ENCODE measurements around the gene RNF32. TPM values are rescaled to one million over a fixed set of nuclear protein-coding genes. Genes with fewer than 3 reads are reported as not detected.
"Not testable (repeated sequence)": the region's sequence is repeated elsewhere in the genome, so short reads cannot be mapped to it uniquely, and the experiment has no call there.

Gene RNF32
- total RNA-seq, 4 donors from 2014 or later = 0.30 to 4.2 (median 1.5) TPM

DNA sequence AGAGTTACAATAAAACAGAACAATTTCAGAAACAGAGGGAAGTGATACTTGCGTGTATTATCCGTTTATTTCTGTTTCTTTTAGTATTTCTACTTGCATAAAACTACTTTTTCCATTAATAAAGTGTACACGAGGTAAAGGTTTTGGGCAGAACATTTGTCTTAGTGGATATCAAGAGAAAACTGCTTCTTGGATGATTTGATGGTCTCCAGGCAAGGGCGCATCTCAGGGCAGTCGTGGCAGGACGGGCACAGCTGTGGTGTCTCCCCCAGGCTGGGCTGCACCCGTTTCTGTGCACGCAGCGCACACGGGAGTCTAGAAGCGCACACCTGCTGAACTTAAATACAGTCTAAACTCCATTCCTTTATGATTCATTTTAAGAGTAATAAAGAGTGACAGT lies 23.4 kb upstream of the RNF32 start:
- intact Hi-C loops (cut with DNase I; ENCODE audit: low total_unique reads) = no loop called here
- TF ChIP-seq POLR2A (IDR thresholded peaks at IDR 0.05) = no peak
- TF ChIP-seq, protein P1, sequence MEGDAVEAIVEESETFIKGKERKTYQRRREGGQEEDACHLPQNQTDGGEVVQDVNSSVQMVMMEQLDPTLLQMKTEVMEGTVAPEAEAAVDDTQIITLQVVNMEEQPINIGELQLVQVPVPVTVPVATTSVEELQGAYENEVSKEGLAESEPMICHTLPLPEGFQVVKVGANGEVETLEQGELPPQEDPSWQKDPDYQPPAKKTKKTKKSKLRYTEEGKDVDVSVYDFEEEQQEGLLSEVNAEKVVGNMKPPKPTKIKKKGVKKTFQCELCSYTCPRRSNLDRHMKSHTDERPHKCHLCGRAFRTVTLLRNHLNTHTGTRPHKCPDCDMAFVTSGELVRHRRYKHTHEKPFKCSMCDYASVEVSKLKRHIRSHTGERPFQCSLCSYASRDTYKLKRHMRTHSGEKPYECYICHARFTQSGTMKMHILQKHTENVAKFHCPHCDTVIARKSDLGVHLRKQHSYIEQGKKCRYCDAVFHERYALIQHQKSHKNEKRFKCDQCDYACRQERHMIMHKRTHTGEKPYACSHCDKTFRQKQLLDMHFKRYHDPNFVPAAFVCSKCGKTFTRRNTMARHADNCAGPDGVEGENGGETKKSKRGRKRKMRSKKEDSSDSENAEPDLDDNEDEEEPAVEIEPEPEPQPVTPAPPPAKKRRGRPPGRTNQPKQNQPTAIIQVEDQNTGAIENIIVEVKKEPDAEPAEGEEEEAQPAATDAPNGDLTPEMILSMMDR (IDR thresholded peaks at IDR 0.05) = no peak
- 72 to 76% methylated on average over 11 of the region's 11 CpGs for WGBS, 2 donors
- no peak overlapping the region for H3K4me3 ChIP-seq (ENCODE audit: low read depth, poor library complexity, severe bottlenecking)
- DNase-seq (ENCODE audit: low spot score in 2 of 2) = no peak

DNA sequence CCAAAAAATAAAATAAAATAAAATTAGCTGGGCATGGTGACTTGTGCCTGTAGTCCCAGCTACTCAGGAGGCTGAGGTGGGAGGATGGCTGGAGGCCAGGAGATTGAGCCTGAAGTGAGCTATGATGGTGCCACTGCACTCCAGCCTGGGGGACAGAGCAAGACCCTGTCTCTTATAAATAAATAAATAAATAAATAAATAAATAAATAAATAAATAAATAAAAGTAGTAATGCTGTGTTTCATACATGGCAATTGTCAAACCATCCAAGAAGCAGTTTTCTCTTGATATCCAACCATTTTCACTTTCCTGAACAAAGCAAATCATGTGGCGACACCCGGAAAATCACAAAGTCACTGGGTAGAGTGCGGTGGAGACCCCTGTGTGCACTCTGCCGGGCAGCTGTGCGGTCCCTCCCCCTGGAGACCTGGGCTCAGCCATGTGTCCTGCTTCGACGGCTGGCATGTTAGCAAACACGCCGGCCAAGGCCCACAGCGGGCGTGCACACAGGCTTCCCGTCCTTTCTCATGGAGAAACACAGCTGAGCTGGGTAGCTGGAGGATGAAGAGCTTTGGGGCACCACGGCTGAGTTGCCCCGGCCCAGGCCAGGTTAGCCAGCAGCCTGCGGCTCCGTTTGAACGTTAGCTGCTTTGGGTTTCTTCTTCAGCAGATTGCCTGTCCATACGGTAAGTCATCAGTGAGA lies 22.3 kb upstream of the RNF32 start:
- H3K4me3 ChIP-seq (ENCODE audit: low read depth, poor library complexity, severe bottlenecking) = no peak overlapping the region
- DNase-seq (ENCODE audit: low spot score in 2 of 2) = no peak
- WGBS, 2 donors = 87 to 93% methylated on average over 17 to 18 of the region's 18 CpGs
- intact Hi-C loops (cut with DNase I; ENCODE audit: low total_unique reads) = no loop called here
- TF ChIP-seq, protein P1 (IDR thresholded peaks at IDR 0.05) = no peak
- no peak for TF ChIP-seq POLR2A (IDR thresholded peaks at IDR 0.05)

DNA sequence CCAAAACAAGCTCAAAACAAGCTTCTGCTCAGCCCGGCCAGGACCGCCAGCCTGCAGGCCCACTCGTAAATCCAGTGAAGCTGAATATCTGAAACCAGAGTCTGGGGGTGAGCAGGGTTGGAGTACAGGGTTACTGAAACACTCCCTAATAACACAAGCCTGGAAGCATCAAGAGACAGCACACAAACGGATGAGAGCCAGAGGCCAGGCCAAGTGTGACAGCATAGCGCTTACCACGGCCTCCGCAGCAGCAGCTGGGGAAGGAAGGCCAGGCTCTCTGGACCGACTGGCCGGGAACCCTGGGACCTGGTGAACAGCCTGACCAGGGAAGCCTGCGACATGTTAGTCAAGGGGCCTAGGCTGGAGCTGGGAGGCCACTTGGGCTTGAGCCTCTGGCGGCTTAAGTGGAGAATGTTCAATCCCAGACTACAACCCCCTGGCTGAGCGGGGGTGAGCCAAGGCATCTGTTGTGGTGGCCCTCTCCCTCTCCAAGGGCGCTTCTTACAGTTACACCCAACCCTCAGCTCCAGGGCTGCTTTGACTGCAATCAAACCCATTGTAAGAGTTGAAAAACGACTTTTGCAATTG lies 21.7 kb upstream of the RNF32 start:
- TF ChIP-seq, protein P1 (IDR thresholded peaks at IDR 0.05) = no peak
- no peak for TF ChIP-seq POLR2A (IDR thresholded peaks at IDR 0.05)
- no peak overlapping the region for H3K4me3 ChIP-seq (ENCODE audit: low read depth, poor library complexity, severe bottlenecking)
- WGBS, 2 donors = 85 to 90% methylated on average over 13 to 14 of the region's 14 CpGs
- intact Hi-C loops (cut with DNase I; ENCODE audit: low total_unique reads) = no loop called here
- DNase-seq (ENCODE audit: low spot score in 2 of 2) = no peak

DNA sequence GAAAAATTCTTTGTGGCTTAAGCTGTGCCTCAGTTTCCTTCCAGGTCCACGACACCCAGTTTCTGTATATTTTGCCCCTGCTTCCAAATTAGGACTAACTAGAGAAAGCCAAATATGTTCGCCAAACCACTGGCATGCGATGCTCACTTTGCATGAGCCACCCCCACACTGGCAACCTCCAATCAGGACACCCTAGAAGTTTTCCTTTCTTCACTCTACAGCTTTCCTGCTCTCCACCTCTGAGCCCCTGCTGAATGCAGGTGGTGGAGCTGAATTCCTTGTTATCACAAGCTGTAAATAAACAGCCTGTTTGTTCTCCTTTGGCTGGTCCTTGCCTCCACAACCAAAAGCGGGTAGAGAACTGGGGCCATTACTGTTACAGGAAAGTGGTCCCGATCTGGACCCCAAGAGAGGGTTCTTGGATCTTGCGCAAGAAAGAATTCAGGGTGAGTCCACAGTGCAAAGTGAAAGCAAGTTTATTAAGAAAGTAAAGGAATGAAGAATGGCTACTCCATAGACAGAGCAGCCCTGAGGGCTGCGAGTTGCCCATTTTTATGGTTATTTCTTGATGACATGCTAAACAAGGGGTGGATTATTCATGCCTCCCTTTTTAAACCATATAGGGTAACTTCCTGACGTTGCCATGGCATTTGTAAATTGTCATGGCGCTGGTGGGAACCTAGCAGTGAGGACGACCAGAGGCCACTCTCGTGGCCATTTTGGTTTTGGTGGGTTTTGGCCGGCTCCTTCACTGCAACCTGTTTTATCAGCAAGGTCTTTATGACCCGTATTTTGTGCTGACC lies 20.9 kb upstream of the RNF32 start:
- WGBS, 2 donors = 78 to 88% methylated on average over 13 of the region's 13 CpGs
- H3K4me3 ChIP-seq (ENCODE audit: low read depth, poor library complexity, severe bottlenecking); intact Hi-C loops (cut with DNase I; ENCODE audit: low total_unique reads); DNase-seq (ENCODE audit: low spot score in 2 of 2): not testable (repeated sequence)

DNA sequence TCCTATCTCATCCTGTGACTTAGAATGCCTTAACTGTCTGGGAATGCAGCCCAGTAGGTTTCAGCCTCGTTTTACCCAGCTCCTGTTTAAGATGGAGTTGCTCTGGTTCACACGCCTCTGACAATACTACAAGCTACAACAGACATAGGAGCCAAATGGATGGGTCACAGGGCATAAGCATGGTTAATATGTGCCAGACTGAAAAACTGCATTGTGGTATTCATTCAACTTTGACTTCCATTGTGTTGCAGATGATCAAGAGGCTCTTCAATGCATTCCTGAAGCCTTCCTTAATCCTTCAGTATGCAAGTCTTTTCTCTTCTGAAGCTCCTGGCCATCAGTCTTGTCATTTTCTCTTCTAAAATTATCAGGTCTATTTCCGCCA lies 20.3 kb upstream of the RNF32 start:
- no peak for DNase-seq (ENCODE audit: low spot score in 2 of 2)
- H3K4me3 ChIP-seq (ENCODE audit: low read depth, poor library complexity, severe bottlenecking) = no peak overlapping the region
- intact Hi-C loops (cut with DNase I; ENCODE audit: low total_unique reads) = no loop called here
- 66 to 77% methylated on average over 3 of the region's 3 CpGs for WGBS, 2 donors
- TF ChIP-seq, protein P1 (IDR thresholded peaks at IDR 0.05) = no peak

DNA sequence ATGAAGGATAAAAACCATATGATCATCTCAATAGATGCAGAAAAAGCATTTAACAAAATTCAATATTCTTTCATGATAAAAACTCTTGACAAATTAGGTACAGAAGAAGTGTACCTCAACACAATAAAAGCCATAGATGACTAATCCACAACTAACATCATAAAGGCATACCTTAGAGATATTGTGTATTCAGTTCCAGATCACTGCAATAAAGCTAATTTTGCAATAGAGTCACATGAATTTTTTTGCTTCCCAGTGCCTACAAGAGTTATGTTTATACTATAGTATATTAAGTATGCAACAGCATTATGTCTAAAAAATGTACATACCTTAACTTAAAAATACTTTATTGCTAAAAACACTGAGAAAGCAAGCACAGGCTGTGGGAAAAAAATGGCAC lies 18.9 kb upstream of the RNF32 start:
- no peak for TF ChIP-seq POLR2A (IDR thresholded peaks at IDR 0.05)
- TF ChIP-seq, protein P1 (IDR thresholded peaks at IDR 0.05) = no peak
- no peak overlapping the region for H3K4me3 ChIP-seq (ENCODE audit: low read depth, poor library complexity, severe bottlenecking)
- no peak for DNase-seq (ENCODE audit: low spot score in 2 of 2)
- intact Hi-C loops (cut with DNase I; ENCODE audit: low total_unique reads) = no loop called here
